GM18498 (cell line): Measurements from ENCODE around the gene ZNF407.

Experiments used
- ATAC-seq: cut with Tn5 transposase; IDR thresholded peaks from one replicate; pipeline ENCODE4 v1.9.1; 2021; ENCODE audit warnings: mild to moderate bottlenecking, moderate library complexity; ENCODE audit not compliant: unreplicated experiment

ZNF407 gene

GRCh38 chr18:74665905-74666304 lies 68.2 kb downstream of the ZNF407 start:
- ATAC-seq, result no peak

GRCh38 chr18:74669136-74669798 lies 71.6 kb downstream of the ZNF407 start:
- ATAC-seq, result no peak

- no peak for ATAC-seq
These were observed 74.7 kb downstream of the ZNF407 start for GRCh38 chr18:74672371-74672770.

GRCh38 chr18:74674487-74674886 lies 76.8 kb downstream of the ZNF407 start:
- ATAC-seq, result no peak

DNA sequence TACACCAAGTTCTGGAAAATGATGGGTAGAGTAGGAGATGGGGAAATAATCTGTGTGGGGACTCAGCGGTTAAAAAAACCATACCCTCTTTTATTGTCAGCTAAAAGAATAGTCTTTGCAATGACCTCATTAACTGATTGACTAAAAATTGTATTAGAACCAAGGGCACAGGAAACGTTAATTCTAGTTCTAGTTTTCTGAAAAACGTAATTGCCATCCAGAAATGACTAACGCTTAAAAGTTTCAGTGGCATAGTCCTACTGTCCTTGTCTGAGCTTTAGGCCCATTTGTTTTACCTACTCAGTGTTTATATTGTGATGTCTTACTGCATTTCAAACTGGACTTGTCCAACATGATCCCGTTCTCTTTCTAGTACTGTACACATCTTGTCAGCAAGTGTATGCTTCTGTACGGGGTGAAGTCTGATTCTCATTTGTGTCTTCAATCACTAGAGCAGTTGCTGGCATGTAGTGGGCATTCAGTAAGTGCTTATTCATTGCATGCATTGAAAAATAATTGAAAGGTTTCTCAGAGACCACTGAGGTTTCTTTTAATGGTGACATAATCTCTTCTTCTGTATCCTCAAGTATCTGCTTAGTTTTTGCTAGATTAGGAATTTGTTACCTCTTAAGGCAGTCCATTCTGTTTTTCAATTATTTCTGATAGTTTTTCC lies 81.5 kb downstream of the ZNF407 start:
- ATAC-seq, result peak; percentile 53

DNA sequence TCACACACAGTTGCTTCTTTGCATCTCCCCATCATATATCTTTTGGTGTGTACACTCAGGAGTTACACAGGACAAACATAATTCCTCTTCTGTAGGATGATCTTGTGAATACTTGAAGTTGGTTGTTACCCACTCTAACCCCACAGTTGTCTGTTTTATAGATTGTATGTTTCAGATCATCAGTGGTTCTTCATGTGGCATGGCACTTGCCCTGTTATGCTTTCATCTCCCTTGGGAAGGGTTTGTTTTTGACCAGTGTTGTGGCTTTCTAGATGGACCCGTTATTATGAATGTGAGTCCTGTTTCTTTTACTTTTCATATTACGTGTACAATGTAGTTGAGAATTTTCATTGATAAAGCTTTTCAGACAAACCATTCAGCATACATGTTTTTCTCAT lies 82.0 kb downstream of the ZNF407 start:
- ATAC-seq, result no peak

DNA sequence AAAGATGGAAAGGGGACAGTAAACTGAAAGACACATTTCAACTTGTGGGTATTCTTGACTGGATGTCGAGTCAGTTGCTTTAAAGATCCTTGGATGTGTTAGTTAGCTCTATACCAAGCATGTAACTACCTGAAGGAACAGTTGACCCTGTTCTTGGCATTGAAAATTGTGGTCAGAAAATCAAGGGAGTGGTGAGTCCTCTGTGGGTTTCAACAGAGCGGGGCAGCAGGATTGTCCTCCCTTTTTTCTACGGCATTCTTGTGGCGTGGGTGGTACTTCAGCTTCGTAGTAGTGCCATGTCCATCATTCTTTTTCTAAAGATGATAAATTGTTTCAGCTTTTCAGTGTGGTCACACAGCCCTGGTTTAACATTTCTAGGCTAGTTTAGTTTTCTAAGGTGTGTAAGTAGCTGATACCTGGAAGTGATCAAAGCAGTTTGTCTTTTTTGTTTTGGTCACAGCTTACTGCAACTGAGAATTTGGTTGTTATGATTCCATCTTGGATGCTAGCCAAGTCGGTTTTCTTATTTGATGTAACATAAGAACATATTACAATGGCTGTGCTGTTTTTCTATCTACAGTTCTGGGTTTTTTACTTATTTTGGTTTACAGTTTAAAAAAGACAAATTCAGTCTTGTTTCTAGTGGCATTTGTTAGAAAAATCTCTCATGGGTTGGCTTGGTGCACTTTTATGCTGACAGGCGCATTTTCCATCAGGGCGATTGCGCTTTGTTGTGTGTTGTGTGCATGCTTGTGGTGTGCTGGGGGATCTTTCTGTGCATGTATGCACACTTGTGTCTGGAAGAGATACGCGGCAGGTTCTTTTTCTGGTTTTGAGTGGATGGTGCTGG lies 84.7 kb downstream of the ZNF407 start:
- no peak for ATAC-seq

GRCh38 chr18:74682991-74683297 lies 85.3 kb downstream of the ZNF407 start:
- ATAC-seq, result no peak

- no peak for ATAC-seq
These were observed 85.9 kb downstream of the ZNF407 start for GRCh38 chr18:74683573-74683972.

DNA sequence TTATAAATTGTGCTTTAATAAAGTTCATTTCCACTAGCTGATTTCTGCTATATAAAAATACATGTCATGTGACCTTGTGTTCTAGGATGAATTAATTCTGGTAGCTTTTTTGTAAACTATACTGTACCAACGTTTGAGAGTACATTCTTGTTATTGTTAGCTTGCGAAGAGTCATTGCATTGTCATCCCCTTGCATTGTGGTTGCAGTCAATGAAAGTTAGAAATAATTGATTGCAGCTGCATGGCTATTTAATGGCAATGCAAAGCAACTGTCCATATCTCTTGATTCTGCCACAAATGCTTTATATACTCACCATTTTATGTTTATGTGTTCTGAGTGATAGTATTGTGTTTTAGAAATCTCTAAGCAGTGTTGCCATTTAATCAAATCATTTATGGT lies 91.6 kb downstream of the ZNF407 start:
- ATAC-seq, result no peak

DNA sequence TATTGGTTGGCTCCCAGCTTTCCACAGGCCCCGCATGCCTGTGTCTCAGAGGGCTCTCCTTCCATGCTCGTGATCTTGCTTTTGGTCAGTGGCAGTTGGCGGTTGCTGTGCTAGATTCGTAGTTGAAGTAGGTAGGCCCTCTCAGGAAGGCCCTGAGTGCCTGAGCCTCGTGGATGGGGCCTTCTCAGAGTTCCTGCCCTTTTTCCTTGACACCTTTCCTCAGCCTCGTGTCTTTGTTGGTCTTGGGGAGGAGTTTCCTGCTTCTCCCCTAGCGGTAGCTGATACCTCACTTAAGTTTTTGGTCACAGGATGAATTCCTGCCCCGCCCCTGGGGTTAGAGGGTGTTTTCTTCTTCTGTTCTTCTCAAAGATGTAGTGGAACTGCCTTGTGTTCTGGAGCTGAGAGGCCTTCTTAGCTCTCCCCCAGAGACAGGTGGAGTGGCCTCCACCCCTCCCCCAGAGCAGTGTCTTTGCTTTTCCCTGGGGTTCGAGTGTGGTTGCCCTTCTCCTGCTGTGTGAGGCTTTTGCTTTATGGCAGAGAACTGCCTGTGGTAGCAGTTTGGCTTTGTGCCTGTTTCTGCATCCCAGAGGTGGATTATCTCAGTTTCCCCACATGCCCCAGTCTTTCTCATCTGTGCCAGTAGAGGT lies 94.8 kb downstream of the ZNF407 start:
- no peak for ATAC-seq

GRCh38 chr18:74694436-74694835 lies 96.8 kb downstream of the ZNF407 start:
- no peak for ATAC-seq

DNA sequence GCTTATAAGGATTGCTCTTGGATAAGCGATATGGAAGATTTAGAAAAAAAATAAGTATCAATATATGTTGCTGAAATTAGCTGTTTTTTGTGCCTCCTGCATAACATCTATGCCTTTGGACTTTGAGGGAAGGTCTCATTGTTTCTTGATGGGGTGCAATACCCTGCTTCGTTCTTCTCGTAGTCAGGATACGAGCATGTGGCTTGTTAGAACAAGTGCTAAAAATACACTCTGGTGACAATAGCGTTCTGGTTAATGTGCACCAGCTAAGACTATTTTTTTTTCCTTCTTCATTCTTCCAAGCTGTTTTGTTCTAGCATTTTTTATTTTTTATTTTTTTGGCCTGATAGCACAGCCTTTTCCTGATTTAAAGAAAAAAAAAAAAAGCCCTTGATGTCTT lies 97.5 kb downstream of the ZNF407 start:
- ATAC-seq, result no peak

DNA sequence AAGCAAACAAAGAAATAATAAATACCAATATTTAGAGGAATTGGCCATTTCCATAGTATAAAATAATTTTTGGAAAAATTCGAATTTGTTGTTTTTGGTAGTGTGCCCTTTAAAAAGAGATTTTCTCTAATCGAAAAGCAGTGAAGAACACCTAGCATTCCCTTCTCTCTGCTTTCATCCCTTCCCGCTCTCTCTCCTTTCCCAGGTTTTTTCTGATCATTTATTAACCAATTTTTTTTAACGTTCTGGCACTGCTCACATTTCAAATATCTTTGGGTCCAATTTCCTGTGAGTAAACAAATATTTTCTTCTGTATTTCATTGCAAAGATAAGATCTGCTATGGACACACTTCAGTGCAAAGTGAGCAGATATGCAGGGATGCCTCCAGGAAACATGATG lies 101.2 kb downstream of the ZNF407 start:
- no peak for ATAC-seq

DNA sequence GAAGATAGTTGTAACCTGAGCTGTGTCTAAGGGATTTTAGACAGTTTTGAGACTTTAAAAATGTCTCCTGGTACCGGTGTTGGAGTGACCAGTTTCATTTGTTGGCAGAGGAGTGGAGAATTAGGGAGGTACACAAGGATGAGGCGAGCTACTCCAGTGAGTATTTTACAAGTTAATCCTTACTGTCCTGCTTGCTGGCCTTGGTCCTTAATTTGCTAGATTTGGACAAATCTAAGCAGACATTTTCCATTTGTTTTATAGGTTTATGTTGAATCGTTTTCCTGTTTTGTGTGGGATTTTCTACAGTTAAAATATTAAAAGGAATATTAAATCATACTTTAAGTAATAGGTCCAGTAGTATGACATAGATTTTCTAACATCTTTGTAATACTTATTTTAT lies 101.8 kb downstream of the ZNF407 start:
- no peak for ATAC-seq

DNA sequence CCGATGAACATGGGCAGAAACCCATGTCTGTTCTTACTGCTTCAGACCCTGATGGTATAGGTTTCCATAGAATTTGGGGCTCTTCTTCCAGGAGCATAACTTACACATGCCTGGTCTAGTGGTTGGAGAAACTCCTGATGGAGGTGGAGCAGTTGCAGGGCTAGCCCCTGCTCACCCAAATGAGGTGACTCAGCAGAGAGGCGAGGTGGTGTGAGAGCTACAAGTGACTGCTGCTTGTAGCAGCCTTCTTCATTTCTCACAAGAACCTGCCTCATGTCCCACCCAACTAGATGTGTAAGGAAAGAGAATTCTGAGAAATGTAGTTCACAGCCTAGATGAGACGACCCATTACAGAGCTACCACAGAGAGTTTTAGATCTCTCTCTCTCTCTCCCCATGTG lies 105.3 kb downstream of the ZNF407 start:
- no peak for ATAC-seq

DNA sequence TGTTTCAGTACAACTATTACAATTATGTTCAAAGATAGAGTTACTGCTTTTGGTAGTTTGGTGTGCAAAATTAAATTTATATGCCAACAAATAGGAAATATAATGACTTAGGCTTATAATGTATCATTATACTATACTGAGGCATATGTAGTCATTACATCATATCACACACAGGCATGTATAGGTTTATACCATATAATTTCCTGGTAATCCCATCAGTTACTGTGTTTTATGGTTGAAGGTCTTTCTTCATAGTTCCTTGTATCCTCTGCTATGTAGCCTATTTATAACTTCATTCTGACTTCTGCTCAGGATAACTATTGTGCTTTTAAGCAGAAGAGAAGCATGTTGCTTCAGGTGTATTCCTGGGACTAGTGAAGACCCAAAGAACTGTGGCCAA lies 110.5 kb downstream of the ZNF407 start:
- no peak for ATAC-seq

DNA sequence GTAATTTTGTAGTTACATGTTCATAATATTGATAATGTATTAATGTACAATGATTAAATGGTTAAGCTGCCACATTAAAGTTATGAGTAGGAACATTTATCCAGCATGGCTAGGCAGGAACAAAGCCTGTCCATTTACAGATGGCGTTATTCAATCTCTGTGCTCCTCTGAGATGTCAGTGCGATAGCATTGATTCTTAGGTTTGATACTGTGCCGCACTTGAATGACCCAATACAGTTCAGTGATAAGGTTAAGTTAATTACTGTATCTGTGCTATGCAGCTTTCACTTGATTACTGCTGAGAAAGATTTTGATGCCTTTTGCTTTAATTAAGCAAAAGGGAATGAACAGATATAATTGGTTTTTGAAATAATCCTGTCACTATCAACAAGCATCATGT lies 111.8 kb downstream of the ZNF407 start:
- no peak for ATAC-seq

- no peak for ATAC-seq
These were observed 116.5 kb downstream of the ZNF407 start for GRCh38 chr18:74714120-74714519.

DNA sequence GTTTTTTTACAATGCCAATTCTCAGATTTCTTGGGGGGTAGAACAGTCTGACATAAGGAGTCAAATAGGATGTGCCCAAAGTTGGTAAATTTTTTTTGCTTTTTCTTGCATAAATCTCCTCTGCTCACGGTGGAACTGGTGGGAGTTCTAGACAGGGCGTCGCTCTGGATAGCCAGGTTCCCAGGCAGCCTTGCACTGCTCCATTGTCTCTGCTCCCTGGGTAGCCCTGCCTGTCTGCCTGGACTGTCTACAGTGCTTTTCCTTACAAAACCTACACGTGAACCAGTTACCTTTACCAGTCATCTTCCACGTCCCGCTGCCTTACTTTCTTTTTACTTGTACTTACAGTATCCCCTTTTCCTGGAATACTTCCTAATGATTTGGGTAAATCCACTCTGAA lies 117.1 kb downstream of the ZNF407 start:
- no peak for ATAC-seq

- no peak for ATAC-seq
These were observed 117.6 kb downstream of the ZNF407 start for GRCh38 chr18:74715306-74715705.
